HCT116 (cell line): ENCODE measurements around the gene FRRS1. TPM values are rescaled to one million over a fixed set of nuclear protein-coding genes. Genes with fewer than 3 reads are reported as not detected.

Experiments used
- ATAC-seq: fragments of 200-7000 bp; cut with Tn5 transposase; 2 replicates; pipeline ENCODE4 v1.9.1; 2020; ENCODE audit warnings: mild to moderate bottlenecking, moderate library complexity
- BruUV-seq: library from RNA; stranded (reverse); fragments of 400-500 nt; replicated peaks from 2 replicates; lab custom pipeline; 2021; lab: Mats Ljungman, UMichigan
- CTCF ChIA-PET: fragments of 300-600 bp; sonication (Branson Sonifier 250); formaldehyde crosslinking; loops from one replicate; lab custom pipeline; 2021; ENCODE audit warnings: antibody characterized with exemption; lab: Charles Lee
- POLR2A ChIA-PET: fragments of 300-600, 350-600 bp; sonication (Branson Sonifier 250); formaldehyde crosslinking; loops from one replicate; lab custom pipeline; 2021; ENCODE audit warnings: antibody characterized with exemption; lab: Charles Lee
- RAD21 ChIA-PET, 2 experiments: fragments of 300-600 bp; sonication (Branson Sonifier 250); formaldehyde crosslinking; loops; one replicate each; lab custom pipeline; 2023; ENCODE audit warnings: low total read pairs in 2 of 2; ENCODE audit not compliant: uncharacterized antibody in 2 of 2, unreplicated experiment in 2 of 2, low non-redundant PET in 1 of 2; lab: Charles Lee
- DNase-seq: peaks from one replicate; pipeline ENCODE4 v3.0.0-alpha.2; 2010; ENCODE audit warnings: low read depth, low spot score
- H2AFZ ChIP-seq: fragments of 200-600 bp; shearing (Covaris generic), sonication (generic); 2 replicates; pipeline ENCODE4 v1.6.1; 2017; ENCODE audit warnings: low read depth, mixed run types, mixed read lengths, antibody characterized with exemption, low read length; ENCODE audit not compliant: poor library complexity, severe bottlenecking
- H3K27ac ChIP-seq: 2 replicates; pipeline ENCODE4 v1.5.1; 2012; ENCODE audit warnings: low read depth, low read length
- H3K27me3 ChIP-seq: fragments of 200-600 bp; sonication (generic); 2 replicates; pipeline ENCODE4 v1.6.1; 2016; ENCODE audit warnings: mixed run types, low read length, mixed read lengths; ENCODE audit not compliant: insufficient read depth
- H3K36me3 ChIP-seq, 2 experiments: fragments of 200-500 bp in 1 of 2; fragments of 200-600 bp in 1 of 2; sonication (Bioruptor generic) in 1 of 2; sonication (generic) in 1 of 2; 2 replicates each; pipeline versions ENCODE4 v1.5.1 to v1.6.1; 2014 to 2016; ENCODE audit warnings: low read length in 2 of 2, inconsistent platforms in 1 of 2, mixed read lengths in 1 of 2, mixed run types in 1 of 2; ENCODE audit not compliant: insufficient read depth in 2 of 2, control insufficient read depth in 1 of 2
- H3K4me1 ChIP-seq, 2 experiments: fragments of 200-600 bp in 1 of 2; sonication (generic) in 1 of 2; 2 replicates each; pipeline versions ENCODE4 v1.5.1 to v1.6.1; 2012 to 2017; ENCODE audit warnings: low read length in 2 of 2, inconsistent platforms in 1 of 2, mild to moderate bottlenecking in 1 of 2, mixed read lengths in 1 of 2, mixed run types in 1 of 2, moderate library complexity in 1 of 2; ENCODE audit not compliant: insufficient read depth in 2 of 2, control insufficient read depth in 1 of 2
- H3K4me2 ChIP-seq: fragments of 200-600 bp; sonication (generic); 2 replicates; pipeline ENCODE4 v1.6.1; 2017; ENCODE audit warnings: mixed run types, low read length, mixed read lengths
- H3K4me3 ChIP-seq, 2 experiments: fragments of 200-600 bp in 1 of 2; sonication (generic) in 1 of 2; replicated peaks in 1 of 2; 2 replicates each; pipeline ENCODE4 v1.5.1; 2011 to 2016; ENCODE audit warnings: low read length in 2 of 2, control low read depth in 1 of 2, low read depth in 1 of 2, mild to moderate bottlenecking in 1 of 2, mixed read lengths in 1 of 2, mixed run types in 1 of 2
- H3K79me2 ChIP-seq: fragments of 200-600 bp; sonication (generic); 2 replicates; pipeline ENCODE4 v1.6.1; 2017; ENCODE audit warnings: mild to moderate bottlenecking, mixed run types, low read length, moderate library complexity, mixed read lengths; ENCODE audit not compliant: insufficient read depth
- H3K9ac ChIP-seq: fragments of 200-600 bp; sonication (generic); 2 replicates; pipeline ENCODE4 v1.6.1; 2016; ENCODE audit warnings: low read length, mixed read lengths
- H3K9me2 ChIP-seq: fragments of 200-600 bp; sonication (generic), shearing (Covaris generic); 2 replicates; pipeline ENCODE4 v1.6.1; 2017; ENCODE audit warnings: mixed run types, mild to moderate bottlenecking, moderate library complexity; ENCODE audit not compliant: insufficient read depth
- H3K9me3 ChIP-seq, 2 experiments: fragments of 200-500 bp in 1 of 2; fragments of 200-600 bp in 1 of 2; sonication (Bioruptor generic) in 1 of 2; sonication (generic) in 1 of 2; 2 replicates each; pipeline ENCODE4 v1.6.1; 2014 to 2017; ENCODE audit warnings: low read length in 2 of 2, mixed read lengths in 2 of 2, inconsistent platforms in 1 of 2, low read depth in 1 of 2, mild to moderate bottlenecking in 1 of 2, mixed run types in 1 of 2, moderate library complexity in 1 of 2; ENCODE audit not compliant: control insufficient read depth in 1 of 2, insufficient read depth in 1 of 2
- H4K20me1 ChIP-seq: fragments of 200-600 bp; sonication (generic), shearing (Covaris generic); 2 replicates; pipeline ENCODE4 v1.6.1; 2017; ENCODE audit warnings: mixed run types, mild to moderate bottlenecking, moderate library complexity; ENCODE audit not compliant: insufficient read depth
- CEBPB ChIP-seq: IDR thresholded peaks from 2 replicates; pipeline ENCODE4 v1.6.1; 2012; ENCODE audit warnings: low read depth
- EGR1 ChIP-seq: IDR thresholded peaks from 2 replicates; pipeline ENCODE4 v1.6.1; 2012; ENCODE audit warnings: low read depth
- FOSL1 ChIP-seq: IDR thresholded peaks from 2 replicates; pipeline ENCODE4 v1.6.1; 2012; ENCODE audit warnings: low read depth
- JUND ChIP-seq: IDR thresholded peaks from 2 replicates; pipeline ENCODE4 v1.6.1; 2012
- RAD21 ChIP-seq: IDR thresholded peaks from 2 replicates; pipeline ENCODE4 v1.6.1; 2012; ENCODE audit warnings: low read depth, mild to moderate bottlenecking
- SP1 ChIP-seq: IDR thresholded peaks from 2 replicates; pipeline ENCODE4 v1.6.1; 2012; ENCODE audit warnings: low read depth
- TCF7L2 ChIP-seq: IDR thresholded peaks from 2 replicates; pipeline ENCODE4 v1.7.0; 2011; ENCODE audit warnings: borderline replicate concordance, inconsistent platforms; ENCODE audit not compliant: insufficient read depth, insufficient read length; ENCODE audit errors: extremely low read depth
- YY1 ChIP-seq: IDR thresholded peaks from 2 replicates; pipeline ENCODE4 v1.6.1; 2011; ENCODE audit warnings: low read length, low read depth, moderate library complexity, mild to moderate bottlenecking; ENCODE audit not compliant: insufficient replicate concordance; ENCODE audit errors: extremely low read depth
- ZNF274 ChIP-seq: fragments of 200-500 bp; sonication (Bioruptor generic); IDR thresholded peaks from 2 replicates; pipeline ENCODE4 v1.6.1; 2014; ENCODE audit warnings: mild to moderate bottlenecking, low read depth, low read length, inconsistent platforms
- intact Hi-C: fragments of 100-400 bp; cut with micrococcal nuclease; formaldehyde crosslinking; loops from 2 replicates; pipeline ENCODE4 v1.10.0; 2022
- total RNA-seq: library from RNA; stranded (reverse); gene quantifications from one replicate; pipeline ENCODE4 v1.2.1, GENCODE V29; 2021; ENCODE audit not compliant: unreplicated experiment
- TF ChIP-seq, protein P1 (sequence below): IDR thresholded peaks from 2 replicates; pipeline ENCODE4 v1.6.1; 2012
- TF ChIP-seq, protein P2 (sequence below), 3 experiments: fragments of 200-600 bp in 1 of 3; sonication (generic) in 1 of 3; IDR thresholded peaks in 2 of 3; conservative IDR thresholded peaks in 1 of 3; 2 replicates each; pipeline ENCODE4 v1.5.1; 2012 to 2017; ENCODE audit warnings: low read depth in 2 of 3, low read length in 2 of 3, antibody characterized with exemption in 1 of 3, borderline replicate concordance in 1 of 3, control low read depth in 1 of 3, mild to moderate bottlenecking in 1 of 3, mixed read lengths in 1 of 3, mixed run types in 1 of 3, moderate library complexity in 1 of 3; ENCODE audit not compliant: insufficient read depth in 1 of 3

FRRS1 gene
- total RNA-seq, 1 experiment from 2014 or later: 19.8 TPM

- H3K4me3 ChIP-seq: no peak overlapping the region
- ChIA-PET CTCF (no interaction called here), RAD21 (no interaction called here)
- H2AFZ ChIP-seq: no peak overlapping the region
- ATAC-seq (no peak), DNase-seq (no peak)
- H3K4me1 ChIP-seq: no peaks in the 10 kb centered on the region
- H3K9ac ChIP-seq: no peak overlapping the region
- no peak overlapping the region for H3K27ac ChIP-seq
- H3K9me3 ChIP-seq: no peaks in the 10 kb centered on the region
- no peaks in the 10 kb centered on the region for H3K79me2 ChIP-seq
- no TSS peak for BruUV-seq
- no peaks in the 10 kb centered on the region for H3K9me2 ChIP-seq
- TF ChIP-seq JUND (no peak), EGR1 (no peak), YY1 (no peak), FOSL1 (no peak), RAD21 (no peak), TCF7L2 (no peak), SP1 (no peak), ZNF274 (no peak), CEBPB (no peak)
- TF ChIP-seq, protein P1, sequence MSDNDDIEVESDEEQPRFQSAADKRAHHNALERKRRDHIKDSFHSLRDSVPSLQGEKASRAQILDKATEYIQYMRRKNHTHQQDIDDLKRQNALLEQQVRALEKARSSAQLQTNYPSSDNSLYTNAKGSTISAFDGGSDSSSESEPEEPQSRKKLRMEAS: no peak
- TF ChIP-seq, all 23 proteins: peak for 0
- peaks cover 0 to 16% of the 10 kb centered on the region in 2 experiments; a peak in 3 of 4 replicates for H3K36me3 ChIP-seq
- intact Hi-C loops: no loop called here
- H4K20me1 ChIP-seq: no peaks in the 10 kb centered on the region
- H3K27me3 ChIP-seq: no peaks in the 10 kb centered on the region
- no peak overlapping the region for H3K4me2 ChIP-seq
- POLR2A ChIA-PET: no interaction called here
Measured at GRCh38 chr1:99710994-99711393, 55.4 kb downstream of the FRRS1 start.

GRCh38 chr1:99707535-99708142 is 58.8 kb downstream of the FRRS1 start:
- intact Hi-C loops: loop anchor here (1.0 to 10.0 kb wide), 5 partner anchors 225 to 960 kb away; no protein-coding TSS in a partner anchor
- Histone ChIP-seq H3K36me3 (peaks cover 0 to 16% of the 10 kb centered on the region in 2 experiments; a peak in 3 of 4 replicates), H3K4me3 (no peak overlapping the region), H3K79me2 (no peaks in the 10 kb centered on the region), H3K4me1 (no peaks in the 10 kb centered on the region), H3K27me3 (no peaks in the 10 kb centered on the region), H2AFZ (no peak overlapping the region), H4K20me1 (no peaks in the 10 kb centered on the region), H3K9me3 (no peaks in the 10 kb centered on the region), H3K9me2 (no peaks in the 10 kb centered on the region), H3K9ac (no peak overlapping the region), H3K27ac (no peak overlapping the region), H3K4me2 (no peak overlapping the region)
- ChIA-PET RAD21 (no interaction called here), CTCF (interaction anchor here (0.6 to 1.7 kb wide), 4 partner anchors 22 to 914 kb away, joined by 3 to 4 read pairs (median 4); no protein-coding TSS in a partner anchor), POLR2A (no interaction called here)
- TF ChIP-seq, protein P2, sequence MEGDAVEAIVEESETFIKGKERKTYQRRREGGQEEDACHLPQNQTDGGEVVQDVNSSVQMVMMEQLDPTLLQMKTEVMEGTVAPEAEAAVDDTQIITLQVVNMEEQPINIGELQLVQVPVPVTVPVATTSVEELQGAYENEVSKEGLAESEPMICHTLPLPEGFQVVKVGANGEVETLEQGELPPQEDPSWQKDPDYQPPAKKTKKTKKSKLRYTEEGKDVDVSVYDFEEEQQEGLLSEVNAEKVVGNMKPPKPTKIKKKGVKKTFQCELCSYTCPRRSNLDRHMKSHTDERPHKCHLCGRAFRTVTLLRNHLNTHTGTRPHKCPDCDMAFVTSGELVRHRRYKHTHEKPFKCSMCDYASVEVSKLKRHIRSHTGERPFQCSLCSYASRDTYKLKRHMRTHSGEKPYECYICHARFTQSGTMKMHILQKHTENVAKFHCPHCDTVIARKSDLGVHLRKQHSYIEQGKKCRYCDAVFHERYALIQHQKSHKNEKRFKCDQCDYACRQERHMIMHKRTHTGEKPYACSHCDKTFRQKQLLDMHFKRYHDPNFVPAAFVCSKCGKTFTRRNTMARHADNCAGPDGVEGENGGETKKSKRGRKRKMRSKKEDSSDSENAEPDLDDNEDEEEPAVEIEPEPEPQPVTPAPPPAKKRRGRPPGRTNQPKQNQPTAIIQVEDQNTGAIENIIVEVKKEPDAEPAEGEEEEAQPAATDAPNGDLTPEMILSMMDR (IDR thresholded peaks at IDR 0.05 in 2 of 3, conservative IDR thresholded peaks at IDR 0.05 in 1 of 3; ENCODE audit: borderline replicate concordance in 1 of 3, insufficient read depth in 1 of 3, low read depth in 2 of 3, low read length in 2 of 3): peak; percentile 45 to 97 (median 86); a peak in 5 of 6 replicates
- TF ChIP-seq RAD21 (peak; percentile 78), YY1 (no peak)
- ATAC-seq (peak; percentile 71), DNase-seq (peak; percentile 35)
- BruUV-seq: no TSS peak
